Mesothelial cell of epicardium (in vitro differentiated cells): ENCODE results near the gene ST6GALNAC2. TPM values are rescaled to one million over a fixed set of nuclear protein-coding genes. Genes with fewer than 3 reads are reported as not detected.
A peak's percentile ranks its signal among the peaks of the same experiment; 100 is the strongest.

Source experiments
- DNase-seq, 2 experiments: peaks; one replicate each; pipeline ENCODE4 v3.0.0; 2021; ENCODE audit warnings: low spot score in 2 of 2; ENCODE audit not compliant: unreplicated experiment in 2 of 2
- H3K27ac Mint-ChIP-seq: 2 replicates; pipeline ENCODE4 v1.8.0; 2021; ENCODE audit warnings: mixed read lengths
- H3K27me3 Mint-ChIP-seq: 2 replicates; pipeline ENCODE4 v1.8.0; 2021; ENCODE audit warnings: low read depth, mixed read lengths
- H3K36me3 Mint-ChIP-seq: 2 replicates; pipeline ENCODE4 v1.8.0; 2021; ENCODE audit warnings: mixed read lengths
- H3K4me1 Mint-ChIP-seq: 2 replicates; pipeline ENCODE4 v1.8.0; 2021; ENCODE audit warnings: mixed read lengths
- H3K4me3 Mint-ChIP-seq: 2 replicates; pipeline ENCODE4 v1.8.0; 2021; ENCODE audit warnings: mild to moderate bottlenecking, moderate library complexity, mixed read lengths
- H3K9me3 Mint-ChIP-seq: 2 replicates; pipeline ENCODE4 v1.8.0; 2021; ENCODE audit warnings: mixed read lengths
- CTCF ChIP-seq: fragments of 200-600 bp; sonication (generic); IDR thresholded peaks from one replicate; pipeline ENCODE4 v1.5.0; 2021; ENCODE audit warnings: antibody characterized with exemption; ENCODE audit not compliant: unreplicated experiment
- total RNA-seq: library from RNA; stranded (reverse); gene quantifications from 3 replicates; pipeline ENCODE4 v1.2.1, GENCODE V29; 2021

The ST6GALNAC2 gene
- total RNA-seq, 1 donor from 2014 or later = 1.3 TPM

GRCh38 chr17:76557368-76558197 is 28.1 kb downstream of the ST6GALNAC2 start:
- Mint-ChIP-seq H3K9me3 (no peaks in the 10 kb centered on the region), H3K36me3 (peaks cover 5% of the 10 kb centered on the region), H3K4me3 (peak overlapping the region; percentile 94), H3K27me3 (no peaks in the 10 kb centered on the region), H3K4me1 (peaks cover 55% of the 10 kb centered on the region), H3K27ac (peak overlapping the region; percentile 99)
- peak; percentile 72 for TF ChIP-seq CTCF
- DNase-seq = peak; percentile 88 to 95

GRCh38 chr17:76556765-76557367 is 28.8 kb downstream of the ST6GALNAC2 start:
- Mint-ChIP-seq H3K36me3 (peaks cover 4% of the 10 kb centered on the region), H3K27me3 (no peaks in the 10 kb centered on the region), H3K9me3 (no peaks in the 10 kb centered on the region), H3K4me1 (peaks cover 53% of the 10 kb centered on the region), H3K4me3 (peak overlapping the region; percentile 94), H3K27ac (peak overlapping the region; percentile 99)
- TF ChIP-seq CTCF = no peak
- DNase-seq = peak in 1 of 2 experiments; percentile 52

GRCh38 chr17:76554131-76554530 is 31.5 kb downstream of the ST6GALNAC2 start:
- Mint-ChIP-seq H3K9me3 (no peaks in the 10 kb centered on the region), H3K27me3 (no peaks in the 10 kb centered on the region)

GRCh38 chr17:76553178-76553908 is 32.3 kb downstream of the ST6GALNAC2 start:
- H3K4me1 Mint-ChIP-seq = peaks cover 27% of the 10 kb centered on the region
- no peaks in the 10 kb centered on the region for H3K27me3 Mint-ChIP-seq
- H3K4me3 Mint-ChIP-seq = no peak overlapping the region
- H3K27ac Mint-ChIP-seq = no peak overlapping the region
- TF ChIP-seq CTCF = no peak
- DNase-seq = no peak
- no peaks in the 10 kb centered on the region for H3K36me3 Mint-ChIP-seq
- no peaks in the 10 kb centered on the region for H3K9me3 Mint-ChIP-seq

More at GRCh38 chr17:76554131-76554530, 31.5 kb downstream of the ST6GALNAC2 start:
- Mint-ChIP-seq H3K36me3 (no peaks in the 10 kb centered on the region), H3K27ac (peak overlapping the region; percentile 8), H3K4me3 (no peak overlapping the region), H3K4me1 (peaks cover 35% of the 10 kb centered on the region)
- DNase-seq = no peak
- no peak for TF ChIP-seq CTCF

GRCh38 chr17:76551685-76552084 is 34.0 kb downstream of the ST6GALNAC2 start:
- Mint-ChIP-seq H3K36me3 (no peaks in the 10 kb centered on the region), H3K9me3 (no peaks in the 10 kb centered on the region), H3K27ac (no peak overlapping the region), H3K4me1 (peaks cover 18% of the 10 kb centered on the region), H3K4me3 (no peak overlapping the region), H3K27me3 (no peaks in the 10 kb centered on the region)
- DNase-seq = no peak
- no peak for TF ChIP-seq CTCF
